Testis (tissue), 3 donors: ENCODE measurements around the gene CNOT10. TPM values are rescaled to one million over a fixed set of nuclear protein-coding genes. Genes with fewer than 3 reads are reported as not detected.

Source experiments
- DNase-seq: peaks from one replicate; pipeline ENCODE4 v3.0.0-alpha.2; 2019
- H3K27ac ChIP-seq, 2 donors: fragments of 200-600 bp; sonication (generic); one replicate each; pipeline ENCODE4 v1.5.1; 2019
- H3K27me3 ChIP-seq: fragments of 200-600 bp; sonication (generic); one replicate; pipeline ENCODE4 v1.5.1; 2019
- H3K36me3 ChIP-seq: fragments of 200-600 bp; sonication (generic); one replicate; pipeline ENCODE4 v1.5.1; 2017; ENCODE audit warnings: low read depth; ENCODE audit errors: missing control alignments
- H3K4me1 ChIP-seq: fragments of 200-600 bp; sonication (generic); one replicate; pipeline ENCODE4 v1.5.1; 2019
- H3K4me3 ChIP-seq, 2 donors: fragments of 200-600 bp; sonication (generic); one replicate each; pipeline ENCODE4 v1.5.1; 2017 to 2019
- H3K9me3 ChIP-seq: fragments of 200-600 bp; sonication (generic); one replicate; pipeline ENCODE4 v1.5.1; 2017
- CTCF ChIP-seq, 3 experiments: fragments of 450-650 bp in 2 of 3; fragments of 200-600 bp in 1 of 3; sonication (generic) in 1 of 3; IDR thresholded peaks; one replicate each; pipeline ENCODE4 v1.5.1; 2016 to 2019; ENCODE audit warnings: antibody characterized with exemption in 3 of 3, mild to moderate bottlenecking in 2 of 3, moderate library complexity in 1 of 3
- POLR2A ChIP-seq: fragments of 450-650 bp; IDR thresholded peaks from one replicate; pipeline ENCODE4 v1.6.1; 2017; ENCODE audit warnings: antibody characterized with exemption, mild to moderate bottlenecking, moderate library complexity
- WGBS, 2 donors: methylation state at CpG; one replicate each; pipeline ENCODE4 v1.1.5; 2018; 5-methylcytosine and 5-hydroxymethylcytosine counted together
- intact Hi-C: fragments of 100-400 bp; cut with DNase I; formaldehyde crosslinking; loops from one replicate; pipeline ENCODE4 v1.15.1; 2023; ENCODE audit warnings: low total_unique reads
- polyA plus RNA-seq: library from polyadenylated mRNA; stranded (reverse); fragments of 350-450 nt; fragmentation: Illumina TruSeq; extraction: RNeasy Lipid Tissue Mini Kit (QIAGEN cat#74804); gene quantifications from one replicate; pipeline ENCODE4 v1.2.3, GENCODE V29; 2014; ENCODE audit warnings: low read depth, low replicate concordance; ENCODE audit not compliant: insufficient read depth
- total RNA-seq, 2 donors: library from RNA; depleted of rRNA; stranded (reverse); fragments of >200 nt; gene quantifications; one replicate each; pipeline ENCODE4 v1.2.3, GENCODE V29; 2016

The CNOT10 gene
- total and polyA plus RNA-seq, 3 donors from 2014 or later: 56.4 to 100 (median 65.2) TPM

- Histone ChIP-seq H3K9me3 (no peaks in the 10 kb centered on the region), H3K36me3 (no peaks in the 10 kb centered on the region), H3K27ac (peak overlapping the region in 1 of 2 donors; percentile 10), H3K4me1 (peaks cover 4% of the 10 kb centered on the region), H3K27me3 (no peaks in the 10 kb centered on the region), H3K4me3 (peak overlapping the region; percentile 43 to 57)
- intact Hi-C loops: no loop called here
- TF ChIP-seq POLR2A (no peak), CTCF (IDR thresholded peaks at IDR 0.05) (no peak)
- 0 to 1% methylated on average over 35 to 85 of the region's 85 CpGs for WGBS, 2 donors
- peak; percentile 45 for DNase-seq
These were observed 131.7 kb downstream of the CNOT10 start for GRCh38 chr3:32816439-32817256.

- WGBS, 2 donors: 2% methylated on average over 41 of the region's 49 CpGs; no CpG with 5 or more reads in 1 of the 2 donors
- Histone ChIP-seq H3K27ac (peak overlapping the region in 1 of 2 donors; percentile 30), H3K27me3 (no peaks in the 10 kb centered on the region), H3K9me3 (no peaks in the 10 kb centered on the region), H3K36me3 (no peaks in the 10 kb centered on the region), H3K4me1 (peaks cover 4% of the 10 kb centered on the region), H3K4me3 (peak overlapping the region; percentile 43 to 57)
- intact Hi-C loops: no loop called here
- DNase-seq: no peak
- no peak for TF ChIP-seq CTCF (IDR thresholded peaks at IDR 0.05)
- TF ChIP-seq POLR2A: no peak
These were observed 132.2 kb downstream of the CNOT10 start for GRCh38 chr3:32817257-32817557.

- DNase-seq: peak; percentile 20
- 1 to 2% methylated on average over 39 to 50 of the region's 59 CpGs for WGBS, 2 donors
- Histone ChIP-seq H3K27ac (peak within 1 kb of the TSS in 1 of 2 donors; percentile 30), H3K9me3 (no peaks in the 10 kb centered on the region), H3K4me3 (peak within 1 kb of the TSS; percentile 43 to 57), H3K27me3 (no peaks in the 10 kb centered on the region), H3K4me1 (peaks cover 4% of the 10 kb centered on the region), H3K36me3 (no peaks in the 10 kb centered on the region)
- TF ChIP-seq CTCF (IDR thresholded peaks at IDR 0.05): no peak
- no peak for TF ChIP-seq POLR2A
- intact Hi-C loops: no loop called here
These were observed 132.7 kb downstream of the CNOT10 start, which contains the start of gene TRIM71 for GRCh38 chr3:32817558-32818228. Gene TRIM71, plus strand, starts transcription at chr3:32817997. Its CDS starts 84 bp downstream, at chr3:32818081.

GRCh38 chr3:32818229-32818969 lies 133.4 kb downstream of the CNOT10 start:
- no peaks in the 10 kb centered on the region for H3K36me3 ChIP-seq
- H3K4me1 ChIP-seq: peaks cover 4% of the 10 kb centered on the region
- no peaks in the 10 kb centered on the region for H3K9me3 ChIP-seq
- intact Hi-C loops: no loop called here
- peak; percentile 18 for DNase-seq
- H3K27ac ChIP-seq: peak overlapping the region in 1 of 2 donors; percentile 30
- 0 to 2% methylated on average over 5 to 53 of the region's 111 CpGs for WGBS, 2 donors
- H3K27me3 ChIP-seq: no peaks in the 10 kb centered on the region
- peak overlapping the region; percentile 43 to 57 for H3K4me3 ChIP-seq
- no peak for TF ChIP-seq POLR2A
- TF ChIP-seq CTCF (IDR thresholded peaks at IDR 0.05): no peak
